ENCODE measurements around the gene PSENEN. TPM values are rescaled to one million over a fixed set of nuclear protein-coding genes. Genes with fewer than 3 reads are reported as not detected.

Gene PSENEN
- total and polyA plus RNA-seq, 9 of the 15 experiments (the other 6 are each of a cell fraction or from before 2014, with no cell fraction given), result 34.5 to 299 (median 61.1) TPM

DNA sequence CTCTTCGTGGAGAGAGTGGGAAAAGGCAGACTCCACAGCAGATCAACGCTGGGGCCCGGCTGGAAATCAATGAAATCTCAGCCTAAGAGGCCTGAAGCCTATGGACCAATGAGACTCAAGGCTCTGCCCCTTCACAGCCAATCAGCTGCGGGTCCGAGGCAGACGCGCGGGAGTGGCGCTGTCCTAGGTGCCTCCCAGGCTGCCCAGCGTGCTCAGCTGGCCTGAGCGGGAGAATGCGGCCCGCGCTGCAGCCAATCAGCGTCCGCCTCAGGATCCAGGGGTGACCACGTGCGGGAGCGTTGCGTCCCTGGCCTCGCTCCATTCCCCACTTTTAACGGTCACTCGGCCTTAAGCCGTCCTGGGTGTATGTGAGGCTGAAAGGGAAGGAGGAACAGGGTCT is 41.2 kb upstream of the PSENEN start, which contains the start of gene ZBTB32 (continued):
- no peak for TF ChIP-seq TAF1 (IDR thresholded peaks at IDR 0.05; ENCODE audit: control insufficient read depth, extremely low read depth, insufficient read depth, low read length, severe bottlenecking)
- no peak for TF ChIP-seq CUX1 (CRISPR knock-in tag; IDR thresholded peaks at IDR 0.05)
- no peak for TF ChIP-seq BRF1 (IDR thresholded peaks at IDR 0.05; ENCODE audit: borderline replicate concordance, extremely low read depth, insufficient read length)
- TF ChIP-seq NCOA6 (IDR thresholded peaks at IDR 0.05), result no peak
- TF ChIP-seq, protein P1, sequence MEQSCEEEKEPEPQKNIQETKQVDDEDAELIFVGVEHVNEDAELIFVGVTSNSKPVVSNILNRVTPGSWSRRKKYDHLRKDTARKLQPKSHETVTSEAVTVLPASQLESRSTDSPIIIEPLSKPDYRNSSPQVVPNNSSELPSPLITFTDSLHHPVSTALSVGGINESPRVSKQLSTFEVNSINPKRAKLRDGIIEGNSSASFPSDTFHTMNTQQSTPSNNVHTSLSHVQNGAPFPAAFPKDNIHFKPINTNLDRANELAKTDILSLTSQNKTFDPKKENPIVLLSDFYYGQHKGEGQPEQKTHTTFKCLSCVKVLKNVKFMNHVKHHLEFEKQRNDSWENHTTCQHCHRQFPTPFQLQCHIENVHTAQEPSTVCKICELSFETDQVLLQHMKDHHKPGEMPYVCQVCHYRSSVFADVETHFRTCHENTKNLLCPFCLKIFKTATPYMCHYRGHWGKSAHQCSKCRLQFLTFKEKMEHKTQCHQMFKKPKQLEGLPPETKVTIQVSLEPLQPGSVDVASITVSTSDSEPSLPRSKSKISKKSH (CRISPR knock-in tag; IDR thresholded peaks at IDR 0.05), result no peak
- TF ChIP-seq E2F5 (CRISPR knock-in tag; IDR thresholded peaks at IDR 0.05), result peak; percentile 74; the same call in 1 of the 2 replicates
- TF ChIP-seq, protein P2, sequence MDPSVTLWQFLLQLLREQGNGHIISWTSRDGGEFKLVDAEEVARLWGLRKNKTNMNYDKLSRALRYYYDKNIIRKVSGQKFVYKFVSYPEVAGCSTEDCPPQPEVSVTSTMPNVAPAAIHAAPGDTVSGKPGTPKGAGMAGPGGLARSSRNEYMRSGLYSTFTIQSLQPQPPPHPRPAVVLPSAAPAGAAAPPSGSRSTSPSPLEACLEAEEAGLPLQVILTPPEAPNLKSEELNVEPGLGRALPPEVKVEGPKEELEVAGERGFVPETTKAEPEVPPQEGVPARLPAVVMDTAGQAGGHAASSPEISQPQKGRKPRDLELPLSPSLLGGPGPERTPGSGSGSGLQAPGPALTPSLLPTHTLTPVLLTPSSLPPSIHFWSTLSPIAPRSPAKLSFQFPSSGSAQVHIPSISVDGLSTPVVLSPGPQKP (CRISPR knock-in tag; IDR thresholded peaks at IDR 0.05), result no peak
- TF ChIP-seq HIVEP1 (CRISPR knock-in tag; IDR thresholded peaks at IDR 0.05), result no peak
- TF ChIP-seq NCOR1 (IDR thresholded peaks at IDR 0.05), result no peak
- TF ChIP-seq POLR2AphosphoS5 (IDR thresholded peaks at IDR 0.05; ENCODE audit: control insufficient read depth, insufficient read depth, low read depth, low read length), result no peak
- TF ChIP-seq NFXL1 (CRISPR knock-in tag; IDR thresholded peaks at IDR 0.05), result no peak
- no peak for TF ChIP-seq CCNT2 (IDR thresholded peaks at IDR 0.05; ENCODE audit: borderline replicate concordance, extremely low read depth, insufficient read length, low read depth, low read length)
- TF ChIP-seq FIP1L1 (IDR thresholded peaks at IDR 0.05; ENCODE audit: low read depth, low read length, poor library complexity, severe bottlenecking), result no peak
- TF ChIP-seq KLF10 (CRISPR knock-in tag; IDR thresholded peaks at IDR 0.05), result no peak
- TF ChIP-seq, protein P3, sequence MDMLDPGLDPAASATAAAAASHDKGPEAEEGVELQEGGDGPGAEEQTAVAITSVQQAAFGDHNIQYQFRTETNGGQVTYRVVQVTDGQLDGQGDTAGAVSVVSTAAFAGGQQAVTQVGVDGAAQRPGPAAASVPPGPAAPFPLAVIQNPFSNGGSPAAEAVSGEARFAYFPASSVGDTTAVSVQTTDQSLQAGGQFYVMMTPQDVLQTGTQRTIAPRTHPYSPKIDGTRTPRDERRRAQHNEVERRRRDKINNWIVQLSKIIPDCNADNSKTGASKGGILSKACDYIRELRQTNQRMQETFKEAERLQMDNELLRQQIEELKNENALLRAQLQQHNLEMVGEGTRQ (CRISPR knock-in tag; IDR thresholded peaks at IDR 0.05), result peak; percentile 74
- TF ChIP-seq, protein P4, sequence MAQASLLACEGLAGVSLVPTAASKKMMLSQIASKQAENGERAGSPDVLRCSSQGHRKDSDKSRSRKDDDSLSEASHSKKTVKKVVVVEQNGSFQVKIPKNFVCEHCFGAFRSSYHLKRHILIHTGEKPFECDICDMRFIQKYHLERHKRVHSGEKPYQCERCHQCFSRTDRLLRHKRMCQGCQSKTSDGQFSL (CRISPR knock-in tag; IDR thresholded peaks at IDR 0.05), result 0 out of 2 replicates have a peak, but pooled peaks have one; percentile 14
- TF ChIP-seq, protein P4 (tag; IDR thresholded peaks at IDR 0.05), result no peak
